A673 (cell line): ENCODE results near the gene SMARCD3. TPM values are rescaled to one million over a fixed set of nuclear protein-coding genes. Genes with fewer than 3 reads are reported as not detected.

Source experiments
- BruUV-seq: library from RNA; stranded (reverse); fragments of 400-500 nt; replicated peaks from 2 replicates; lab custom pipeline; 2021; lab: Mats Ljungman, UMichigan
- CTCF ChIA-PET: fragments of 300-600 bp; sonication (Branson Sonifier 250); formaldehyde crosslinking; loops from one replicate; lab custom pipeline; 2022; ENCODE audit warnings: antibody characterized with exemption; lab: Charles Lee
- POLR2A ChIA-PET: fragments of 300-600 bp; sonication (Branson Sonifier 250); formaldehyde crosslinking; loops from one replicate; lab custom pipeline; 2022; ENCODE audit warnings: antibody characterized with exemption; ENCODE audit not compliant: low non-redundant PET; lab: Charles Lee
- DNase-seq: peaks from one replicate; pipeline ENCODE4 v3.0.0-alpha.2; 2015; ENCODE audit warnings: low spot score
- H3K27ac ChIP-seq: fragments of 200-600 bp; sonication (generic); 2 replicates; pipeline ENCODE4 v1.5.1; 2016; ENCODE audit warnings: mixed run types, low read depth, mild to moderate bottlenecking, mixed read lengths, antibody characterized with exemption, low read length; ENCODE audit not compliant: poor library complexity, severe bottlenecking
- H3K27me3 ChIP-seq: fragments of 200-600 bp; sonication (generic); replicated peaks from 2 replicates; pipeline ENCODE4 v1.6.1; 2017; ENCODE audit warnings: mixed run types, low read depth, mild to moderate bottlenecking, mixed read lengths, antibody characterized with exemption, low read length; ENCODE audit not compliant: insufficient read depth, poor library complexity
- H3K36me3 ChIP-seq: fragments of 200-600 bp; sonication (generic); 2 replicates; pipeline ENCODE4 v1.6.1; 2016; ENCODE audit warnings: mixed run types, mild to moderate bottlenecking, mixed read lengths, antibody characterized with exemption, low read length; ENCODE audit not compliant: insufficient read depth, poor library complexity, severe bottlenecking
- H3K4me1 ChIP-seq: fragments of 200-600 bp; sonication (generic); 2 replicates; pipeline ENCODE4 v1.6.1; 2017; ENCODE audit warnings: mixed run types, mild to moderate bottlenecking, mixed read lengths, antibody characterized with exemption, low read length; ENCODE audit not compliant: insufficient read depth, poor library complexity, severe bottlenecking
- H3K4me3 ChIP-seq: fragments of 200-600 bp; sonication (generic); 2 replicates; pipeline ENCODE4 v1.5.1; 2016; ENCODE audit warnings: low read depth, mixed run types, mild to moderate bottlenecking, mixed read lengths, low read length; ENCODE audit not compliant: poor library complexity, severe bottlenecking
- H3K9me3 ChIP-seq: fragments of 200-600 bp; sonication (generic); 2 replicates; pipeline ENCODE4 v1.6.1; 2016; ENCODE audit warnings: mixed run types, low read depth, mild to moderate bottlenecking, mixed read lengths, antibody characterized with exemption, low read length; ENCODE audit not compliant: poor library complexity, severe bottlenecking
- CTCF ChIP-seq: fragments of 300-800, 200-600 bp; sonication (generic); conservative IDR thresholded peaks from 2 replicates; pipeline ENCODE4 v1.5.1; 2017; ENCODE audit warnings: low read depth, mild to moderate bottlenecking, antibody characterized with exemption, low read length, moderate library complexity, mixed read lengths
- EZH2 ChIP-seq: fragments of 200-600 bp; sonication (generic); IDR thresholded peaks from 2 replicates; pipeline ENCODE4 v1.6.1; 2017; ENCODE audit warnings: borderline replicate concordance, low read depth, mild to moderate bottlenecking, mixed read lengths, antibody characterized with exemption, low read length; ENCODE audit not compliant: poor library complexity, severe bottlenecking
- intact Hi-C: fragments of 100-400 bp; cut with micrococcal nuclease; formaldehyde crosslinking; loops from one replicate; pipeline ENCODE4 v1.10.0; 2022; ENCODE audit not compliant: unreplicated experiment
- total RNA-seq: library from RNA; stranded (reverse); gene quantifications from 2 replicates; pipeline ENCODE4 v1.2.3, GENCODE V29; 2021

SMARCD3 gene
- total RNA-seq, 1 experiment from 2014 or later, result 44.8 TPM

GRCh38 chr7:151257990-151258389 is 9.5 kb upstream of the SMARCD3 start:
- H3K4me3 ChIP-seq, result no peak overlapping the region
- no peaks in the 10 kb centered on the region for H3K27me3 ChIP-seq
- TF ChIP-seq CTCF (no peak), EZH2 (no peak)
- no TSS peak for BruUV-seq
- H3K27ac ChIP-seq, result no peak overlapping the region
- DNase-seq, result no peak
- CTCF ChIA-PET, result no interaction called here
- POLR2A ChIA-PET, result no interaction called here
- intact Hi-C loops, result no loop called here
- no peaks in the 10 kb centered on the region for H3K4me1 ChIP-seq
- H3K36me3 ChIP-seq, result no peaks in the 10 kb centered on the region
- H3K9me3 ChIP-seq, result no peaks in the 10 kb centered on the region

GRCh38 chr7:151256410-151257045 is 8.0 kb upstream of the SMARCD3 start:
- TF ChIP-seq EZH2 (no peak), CTCF (no peak)
- Histone ChIP-seq H3K36me3 (no peaks in the 10 kb centered on the region), H3K4me3 (no peak overlapping the region), H3K4me1 (peaks cover 7% of the 10 kb centered on the region), H3K27me3 (no peaks in the 10 kb centered on the region), H3K9me3 (no peaks in the 10 kb centered on the region), H3K27ac (no peak overlapping the region)
- no TSS peak for BruUV-seq
- ChIA-PET POLR2A (no interaction called here), CTCF (interaction anchor here (0.7 kb wide), 1 partner anchor 12 kb away, joined by 3 read pairs; no protein-coding TSS in a partner anchor)
- intact Hi-C loops, result no loop called here
- DNase-seq, result no peak

- Histone ChIP-seq H3K9me3 (no peaks in the 10 kb centered on the region), H3K36me3 (no peaks in the 10 kb centered on the region), H3K27me3 (no peaks in the 10 kb centered on the region), H3K4me3 (no peak overlapping the region), H3K27ac (no peak overlapping the region), H3K4me1 (peaks cover 18% of the 10 kb centered on the region)
- ChIA-PET CTCF (interaction anchor here (0.6 to 0.7 kb wide), 3 partner anchors 9 to 28 kb away, joined by 4 to 6 read pairs (median 4); partner anchors contain the start of gene ABCF2), POLR2A (no interaction called here)
- intact Hi-C loops, result no loop called here
- no TSS peak for BruUV-seq
- TF ChIP-seq CTCF (no peak), EZH2 (no peak)
- no peak for DNase-seq
These were observed 6.9 kb upstream of the SMARCD3 start for GRCh38 chr7:151255390-151255789.
